GM21526 (cell line): ENCODE measurements around the gene OR7A17.

Source experiments
- ATAC-seq: cut with Tn5 transposase; IDR thresholded peaks from one replicate; pipeline ENCODE4 v1.9.1; 2021; ENCODE audit warnings: moderate library complexity; ENCODE audit not compliant: unreplicated experiment, low FRiP score

OR7A17 gene

GRCh38 chr19:14886032-14886431 lies at the start of gene OR7A17:
Gene OR7A17, minus strand, starts transcription at chr19:14886132. Its CDS starts 4,777 bp downstream, at chr19:14881355.
- no peak for ATAC-seq

- ATAC-seq, result no peak
These were observed 47.6 kb upstream of the OR7A17 start for GRCh38 chr19:14933506-14933905.

GRCh38 chr19:14916848-14917247 lies 30.9 kb upstream of the OR7A17 start:
- ATAC-seq, result no peak

- ATAC-seq, result no peak
These were observed 29.2 kb upstream of the OR7A17 start for GRCh38 chr19:14915116-14915515.

GRCh38 chr19:14906711-14907110 lies 20.8 kb upstream of the OR7A17 start:
- no peak for ATAC-seq

GRCh38 chr19:14901675-14902260 lies 15.8 kb upstream of the OR7A17 start:
- ATAC-seq, result no peak

GRCh38 chr19:14890643-14891379 lies 4.9 kb upstream of the OR7A17 start:
- ATAC-seq, result no peak

- ATAC-seq, result no peak
These were observed 4.2 kb upstream of the OR7A17 start for GRCh38 chr19:14889994-14890642.

- ATAC-seq, result no peak
These were observed 14.2 kb downstream of the OR7A17 start for GRCh38 chr19:14871619-14872230.

- ATAC-seq, result no peak
These were observed 17.4 kb downstream of the OR7A17 start for GRCh38 chr19:14868497-14868896.

GRCh38 chr19:14848822-14849221 lies 37.1 kb downstream of the OR7A17 start, which contains the start of gene OR7A10:
Gene OR7A10, minus strand, starts transcription at chr19:14848922. Its CDS starts 7,045 bp downstream, at chr19:14841877.
- no peak for ATAC-seq

GRCh38 chr19:14843578-14843977 lies 42.4 kb downstream of the OR7A17 start:
- ATAC-seq, result no peak

- ATAC-seq, result no peak
These were observed 42.8 kb downstream of the OR7A17 start for GRCh38 chr19:14843169-14843568.

GRCh38 chr19:14840206-14840605 lies 45.7 kb downstream of the OR7A17 start:
- no peak for ATAC-seq

- no peak for ATAC-seq
These were observed 48.5 kb downstream of the OR7A17 start for GRCh38 chr19:14837391-14837790.

- ATAC-seq, result no peak
These were observed 50.9 kb downstream of the OR7A17 start, which contains the start of the genes OR7A5 and OR7C1 for GRCh38 chr19:14835011-14835410. Gene OR7A5, minus strand, starts transcription at chr19:14835185. Its CDS starts 6,944 bp downstream, at chr19:14828241. Gene OR7C1, minus strand, starts transcription at chr19:14835185. Its CDS starts 35,049 bp downstream, at chr19:14800136.

- no peak for ATAC-seq
These were observed 55.2 kb downstream of the OR7A17 start for GRCh38 chr19:14830702-14831101.
